Mesothelial cell of epicardium (in vitro differentiated cells): ENCODE data around the gene FOXG1. TPM values are rescaled to one million over a fixed set of nuclear protein-coding genes. Genes with fewer than 3 reads are reported as not detected.

Experiments used
- DNase-seq, 2 experiments: peaks; one replicate each; pipeline ENCODE4 v3.0.0; 2021; ENCODE audit warnings: low spot score in 2 of 2; ENCODE audit not compliant: unreplicated experiment in 2 of 2
- H3K27ac Mint-ChIP-seq: 2 replicates; pipeline ENCODE4 v1.8.0; 2021; ENCODE audit warnings: mixed read lengths
- H3K27me3 Mint-ChIP-seq: 2 replicates; pipeline ENCODE4 v1.8.0; 2021; ENCODE audit warnings: low read depth, mixed read lengths
- H3K36me3 Mint-ChIP-seq: 2 replicates; pipeline ENCODE4 v1.8.0; 2021; ENCODE audit warnings: mixed read lengths
- H3K4me1 Mint-ChIP-seq: 2 replicates; pipeline ENCODE4 v1.8.0; 2021; ENCODE audit warnings: mixed read lengths
- H3K4me3 Mint-ChIP-seq: 2 replicates; pipeline ENCODE4 v1.8.0; 2021; ENCODE audit warnings: mild to moderate bottlenecking, moderate library complexity, mixed read lengths
- H3K9me3 Mint-ChIP-seq: 2 replicates; pipeline ENCODE4 v1.8.0; 2021; ENCODE audit warnings: mixed read lengths
- total RNA-seq: library from RNA; stranded (reverse); gene quantifications from 3 replicates; pipeline ENCODE4 v1.2.1, GENCODE V29; 2021
- TF ChIP-seq, protein P1 (sequence below): fragments of 200-600 bp; sonication (generic); IDR thresholded peaks from one replicate; pipeline ENCODE4 v1.5.0; 2021; ENCODE audit warnings: antibody characterized with exemption; ENCODE audit not compliant: unreplicated experiment

FOXG1 gene
- total RNA-seq, 1 donor from 2014 or later: not detected

DNA sequence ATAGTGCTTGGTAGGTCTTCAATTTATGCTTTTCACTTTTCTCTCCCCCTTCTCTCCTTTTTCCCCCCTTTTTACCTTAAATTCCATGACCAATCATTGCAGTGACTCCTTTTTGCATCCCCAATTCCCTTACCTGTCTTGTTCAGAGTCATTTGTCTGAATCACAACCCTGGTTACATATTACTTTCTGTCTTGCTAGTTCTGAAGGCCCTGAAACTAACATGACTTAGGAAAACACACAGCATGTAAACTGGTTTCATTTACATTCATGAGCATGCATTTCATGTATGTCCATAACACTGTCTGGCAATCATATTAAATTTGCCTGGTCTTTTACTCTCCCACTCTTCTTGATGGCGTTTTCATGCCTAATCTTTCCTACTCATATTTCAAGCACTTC is 20.3 kb upstream of the FOXG1 start:
- no peak for DNase-seq
- peaks cover 10% of the 10 kb centered on the region for H3K9me3 Mint-ChIP-seq
- H3K27me3 Mint-ChIP-seq: peaks cover 6% of the 10 kb centered on the region
- no peak overlapping the region for H3K27ac Mint-ChIP-seq
- H3K4me1 Mint-ChIP-seq: peaks cover 2% of the 10 kb centered on the region
- H3K4me3 Mint-ChIP-seq: no peak overlapping the region
- TF ChIP-seq, protein P1, sequence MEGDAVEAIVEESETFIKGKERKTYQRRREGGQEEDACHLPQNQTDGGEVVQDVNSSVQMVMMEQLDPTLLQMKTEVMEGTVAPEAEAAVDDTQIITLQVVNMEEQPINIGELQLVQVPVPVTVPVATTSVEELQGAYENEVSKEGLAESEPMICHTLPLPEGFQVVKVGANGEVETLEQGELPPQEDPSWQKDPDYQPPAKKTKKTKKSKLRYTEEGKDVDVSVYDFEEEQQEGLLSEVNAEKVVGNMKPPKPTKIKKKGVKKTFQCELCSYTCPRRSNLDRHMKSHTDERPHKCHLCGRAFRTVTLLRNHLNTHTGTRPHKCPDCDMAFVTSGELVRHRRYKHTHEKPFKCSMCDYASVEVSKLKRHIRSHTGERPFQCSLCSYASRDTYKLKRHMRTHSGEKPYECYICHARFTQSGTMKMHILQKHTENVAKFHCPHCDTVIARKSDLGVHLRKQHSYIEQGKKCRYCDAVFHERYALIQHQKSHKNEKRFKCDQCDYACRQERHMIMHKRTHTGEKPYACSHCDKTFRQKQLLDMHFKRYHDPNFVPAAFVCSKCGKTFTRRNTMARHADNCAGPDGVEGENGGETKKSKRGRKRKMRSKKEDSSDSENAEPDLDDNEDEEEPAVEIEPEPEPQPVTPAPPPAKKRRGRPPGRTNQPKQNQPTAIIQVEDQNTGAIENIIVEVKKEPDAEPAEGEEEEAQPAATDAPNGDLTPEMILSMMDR: no peak
- H3K36me3 Mint-ChIP-seq: no peaks in the 10 kb centered on the region

DNA sequence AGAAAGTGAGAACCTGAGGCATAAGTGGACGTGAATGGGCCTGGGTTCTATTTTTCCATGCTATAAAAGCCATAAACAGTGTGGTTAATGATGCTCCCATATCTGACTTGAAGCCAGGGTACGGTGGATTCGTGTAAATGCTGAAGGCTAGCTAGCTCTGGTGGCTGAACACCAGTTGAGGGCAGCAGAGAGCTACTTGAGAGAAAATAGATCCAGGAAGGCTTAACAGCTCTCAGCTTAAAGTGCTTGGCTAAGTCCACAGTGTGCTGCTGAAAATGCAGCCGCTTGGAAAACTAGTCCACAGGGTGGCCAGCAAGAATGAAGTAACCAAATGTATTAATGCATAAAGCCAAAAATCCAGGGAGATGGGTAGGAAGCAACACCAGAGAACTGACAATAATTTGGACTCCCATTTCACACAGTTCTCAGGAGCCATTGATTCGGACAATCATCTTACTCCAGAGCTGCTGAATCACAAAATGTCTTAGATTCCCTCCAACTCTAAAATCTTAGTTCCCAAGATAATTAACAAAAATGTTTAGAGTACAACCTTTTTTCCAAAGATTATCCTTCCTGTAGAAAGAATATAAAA is 15.0 kb upstream of the FOXG1 start:
- DNase-seq: no peak
- no peaks in the 10 kb centered on the region for H3K4me1 Mint-ChIP-seq
- H3K27me3 Mint-ChIP-seq: peaks cover 56% of the 10 kb centered on the region

DNA sequence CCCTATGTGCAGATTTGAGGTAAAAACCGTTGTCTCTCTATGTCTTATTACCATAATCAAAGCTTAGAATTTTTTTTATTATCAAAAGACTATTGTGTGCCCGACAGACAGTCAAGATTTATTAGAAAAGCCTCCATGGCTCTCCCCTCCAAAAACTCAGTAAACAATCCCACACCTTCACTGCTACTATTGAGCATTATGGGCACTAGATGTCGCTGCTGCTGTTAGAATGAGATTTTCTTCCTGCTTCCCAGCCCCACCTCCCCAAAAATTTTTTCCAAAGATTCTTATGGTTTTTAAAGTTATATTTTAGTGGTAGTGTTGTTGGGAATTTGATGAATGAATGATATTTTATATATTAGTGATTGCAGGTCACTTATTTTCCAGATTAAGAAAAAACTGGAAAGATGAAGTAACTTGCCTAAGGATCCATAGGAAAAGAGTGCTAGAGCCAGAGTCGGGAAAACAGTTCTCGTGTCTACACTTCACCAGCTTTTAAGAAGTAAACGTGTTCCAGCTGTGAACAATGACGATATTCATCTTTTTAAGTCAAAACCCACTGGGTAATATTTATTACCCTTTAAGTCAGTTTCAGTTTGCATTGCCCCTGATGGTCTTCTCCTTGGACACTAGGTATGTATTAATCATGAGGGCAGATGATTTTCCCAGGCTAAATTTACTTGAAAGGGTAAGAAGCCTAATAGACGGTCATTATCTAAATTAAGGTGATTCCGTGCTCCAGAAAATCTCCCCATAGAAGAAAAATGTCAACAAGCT is 12.2 kb upstream of the FOXG1 start:
- Mint-ChIP-seq H3K9me3 (no peaks in the 10 kb centered on the region), H3K4me1 (peaks cover 8% of the 10 kb centered on the region), H3K27ac (no peak overlapping the region), H3K4me3 (no peak overlapping the region), H3K27me3 (peaks cover 84% of the 10 kb centered on the region), H3K36me3 (no peaks in the 10 kb centered on the region)
- TF ChIP-seq, protein P1: peak; percentile 49
- DNase-seq: no peak

More for the DNA sequence above, 15.0 kb upstream of the FOXG1 start:
- H3K4me3 Mint-ChIP-seq: no peak overlapping the region
- H3K27ac Mint-ChIP-seq: no peak overlapping the region
- peaks cover 9% of the 10 kb centered on the region for H3K9me3 Mint-ChIP-seq
- no peaks in the 10 kb centered on the region for H3K36me3 Mint-ChIP-seq
- TF ChIP-seq, protein P1: peak; percentile 45

DNA sequence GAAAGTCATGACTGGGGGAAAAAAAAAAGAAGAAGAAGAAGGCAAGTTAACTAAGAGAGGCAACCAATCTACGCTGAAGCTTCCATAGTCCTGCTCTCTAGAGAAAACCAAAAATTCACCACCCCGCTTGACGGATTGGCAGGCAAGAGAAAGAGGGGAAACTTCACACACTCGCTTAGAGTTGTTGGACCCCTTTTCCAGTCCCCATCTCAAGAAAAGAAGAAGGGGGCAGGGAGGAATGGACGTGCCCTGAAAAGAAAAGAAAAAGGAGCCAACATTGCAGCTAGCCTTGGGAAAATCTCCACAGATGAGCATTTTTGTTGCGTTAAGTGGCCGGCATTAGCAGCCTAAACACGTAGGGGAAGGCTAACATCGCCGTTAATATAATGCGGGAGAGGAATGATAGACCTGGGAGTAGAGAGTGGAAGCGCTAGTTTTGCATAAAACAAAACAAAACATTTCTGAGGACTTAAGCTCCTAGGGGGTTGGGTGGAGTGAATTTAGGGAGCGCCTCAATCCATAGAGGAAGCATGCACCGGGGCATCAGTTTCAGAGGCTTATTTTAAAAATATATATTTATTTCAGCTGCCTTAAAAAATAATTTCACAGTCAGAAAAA is 11.3 kb upstream of the FOXG1 start:
- DNase-seq: no peak
- Mint-ChIP-seq H3K4me1 (peaks cover 14% of the 10 kb centered on the region), H3K27ac (no peak overlapping the region), H3K36me3 (no peaks in the 10 kb centered on the region), H3K9me3 (no peaks in the 10 kb centered on the region), H3K4me3 (no peak overlapping the region), H3K27me3 (peaks cover 90% of the 10 kb centered on the region)
- TF ChIP-seq, protein P1: no peak

DNA sequence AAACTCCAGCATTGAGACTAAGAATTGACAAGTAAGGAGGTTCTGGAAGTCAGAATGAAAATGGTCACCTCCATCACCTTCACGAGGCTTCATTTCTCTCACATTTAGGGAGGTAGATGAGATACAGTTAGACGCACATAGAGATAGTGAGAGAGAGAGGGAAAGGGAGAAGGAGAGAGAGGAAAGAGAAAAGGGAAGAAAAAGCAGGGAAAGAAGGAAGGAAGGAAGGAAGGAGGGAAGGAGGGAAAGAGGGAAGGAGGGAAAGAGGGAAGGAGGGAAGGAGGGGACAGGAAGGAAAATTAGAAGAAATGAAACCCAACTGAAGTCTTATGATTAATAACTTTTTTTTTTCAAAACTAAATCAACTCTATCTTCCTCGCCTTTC is 10.7 kb upstream of the FOXG1 start:
- TF ChIP-seq, protein P1: no peak
- Mint-ChIP-seq H3K9me3 (no peaks in the 10 kb centered on the region), H3K27me3 (peaks cover 96% of the 10 kb centered on the region), H3K27ac (no peak overlapping the region), H3K4me1 (peaks cover 14% of the 10 kb centered on the region), H3K4me3 (no peak overlapping the region), H3K36me3 (no peaks in the 10 kb centered on the region)
- no peak for DNase-seq
